DOHH2 (cell line): ENCODE data around the gene VGF.

Experiments used
- H3F3A ChIP-seq: fragments of 200-600 bp; sonication (generic), shearing (Covaris generic); 2 replicates; pipeline ENCODE4 v1.6.0; 2016; ENCODE audit warnings: antibody characterized with exemption, mild to moderate bottlenecking; ENCODE audit not compliant: control insufficient read depth, insufficient read depth
- H3K27ac ChIP-seq: fragments of 200-600 bp; sonication (generic); 2 replicates; pipeline ENCODE4 v1.5.1; 2014; ENCODE audit warnings: low read depth, mild to moderate bottlenecking, low read length, moderate library complexity
- H3K27me3 ChIP-seq: fragments of 200-600 bp; sonication (generic); 2 replicates; pipeline ENCODE4 v1.6.1; 2014; ENCODE audit warnings: mild to moderate bottlenecking, low read length, mixed read lengths; ENCODE audit not compliant: control insufficient read depth
- H3K36me3 ChIP-seq: fragments of 200-600 bp; sonication (generic); 2 replicates; pipeline ENCODE4 v1.6.1; 2014; ENCODE audit warnings: mild to moderate bottlenecking, low read length, moderate library complexity, mixed read lengths; ENCODE audit not compliant: control insufficient read depth
- H3K4me1 ChIP-seq: fragments of 200-600 bp; sonication (generic); 2 replicates; pipeline ENCODE4 v1.6.1; 2014; ENCODE audit warnings: mild to moderate bottlenecking, low read length, mixed read lengths; ENCODE audit not compliant: control insufficient read depth
- H3K4me2 ChIP-seq: fragments of 200-600 bp; sonication (generic); 2 replicates; pipeline ENCODE4 v1.6.0; 2014; ENCODE audit warnings: mild to moderate bottlenecking, low read length, moderate library complexity
- H3K4me3 ChIP-seq: fragments of 200-600 bp; sonication (generic); 2 replicates; pipeline ENCODE4 v1.5.1; 2014; ENCODE audit warnings: mild to moderate bottlenecking, low read length, mixed read lengths
- H3K79me2 ChIP-seq: fragments of 200-600 bp; sonication (generic); 2 replicates; pipeline ENCODE4 v1.6.1; 2014; ENCODE audit warnings: mild to moderate bottlenecking, low read length, mixed read lengths; ENCODE audit not compliant: control insufficient read depth
- H3K9me2 ChIP-seq: fragments of 200-600 bp; sonication (generic); replicated peaks from 2 replicates; pipeline ENCODE4 v1.6.1; 2014; ENCODE audit warnings: mild to moderate bottlenecking, low read length, mixed read lengths; ENCODE audit not compliant: control insufficient read depth
- H3K9me3 ChIP-seq: fragments of 200-600 bp; sonication (generic); 2 replicates; pipeline ENCODE4 v1.6.1; 2014; ENCODE audit warnings: antibody characterized with exemption, low read length, mixed read lengths; ENCODE audit not compliant: control insufficient read depth, insufficient read depth
- H4K20me1 ChIP-seq: fragments of 200-600 bp; sonication (generic); 2 replicates; pipeline ENCODE4 v1.6.0; 2014; ENCODE audit warnings: low read depth, mild to moderate bottlenecking, antibody characterized with exemption, low read length, moderate library complexity; ENCODE audit not compliant: control insufficient read depth, insufficient read depth
- CTCF ChIP-seq: fragments of 200-600 bp; sonication (generic); IDR thresholded peaks from one replicate; pipeline ENCODE4 v1.5.1; 2014; ENCODE audit warnings: antibody characterized with exemption, mild to moderate bottlenecking, low read depth, low read length; ENCODE audit not compliant: poor library complexity, severe bottlenecking
- EZH2phosphoT487 ChIP-seq: fragments of 200-600 bp; sonication (generic); IDR thresholded peaks from 2 replicates; pipeline ENCODE4 v1.6.1; 2017; ENCODE audit warnings: borderline replicate concordance, mild to moderate bottlenecking, antibody characterized with exemption, low read length, moderate library complexity, mixed read lengths

The VGF gene

GRCh38 chr7:101120315-101120714 is 45.1 kb downstream of the VGF start:
- no peaks in the 10 kb centered on the region for H3K36me3 ChIP-seq
- no peaks in the 10 kb centered on the region for H4K20me1 ChIP-seq
- H3K9me2 ChIP-seq = no peaks in the 10 kb centered on the region
- peaks cover 35% of the 10 kb centered on the region for H3K27me3 ChIP-seq
- no peaks in the 10 kb centered on the region for H3K9me3 ChIP-seq
- H3K4me1 ChIP-seq = no peaks in the 10 kb centered on the region
- no peaks in the 10 kb centered on the region for H3F3A ChIP-seq
- TF ChIP-seq CTCF (no peak), EZH2phosphoT487 (no peak)
- H3K79me2 ChIP-seq = no peaks in the 10 kb centered on the region
- no peak overlapping the region for H3K4me3 ChIP-seq
- no peak overlapping the region for H3K27ac ChIP-seq
- H3K4me2 ChIP-seq = no peak overlapping the region

- no peaks in the 10 kb centered on the region for H3K36me3 ChIP-seq
- no peak overlapping the region for H3K4me2 ChIP-seq
- H3K27me3 ChIP-seq = peaks cover 33% of the 10 kb centered on the region
- no peaks in the 10 kb centered on the region for H3F3A ChIP-seq
- no peak overlapping the region for H3K4me3 ChIP-seq
- H4K20me1 ChIP-seq = no peaks in the 10 kb centered on the region
- H3K9me2 ChIP-seq = no peaks in the 10 kb centered on the region
- no peak for TF ChIP-seq CTCF
- TF ChIP-seq EZH2phosphoT487 = no peak
- no peaks in the 10 kb centered on the region for H3K4me1 ChIP-seq
- H3K27ac ChIP-seq = no peak overlapping the region
- H3K79me2 ChIP-seq = no peaks in the 10 kb centered on the region
- no peaks in the 10 kb centered on the region for H3K9me3 ChIP-seq
Observed at GRCh38 chr7:101119876-101120275, 45.5 kb downstream of the VGF start.

GRCh38 chr7:101118856-101119255 is 46.5 kb downstream of the VGF start:
- Histone ChIP-seq H3K4me3 (no peak overlapping the region), H3K4me1 (no peaks in the 10 kb centered on the region), H3K79me2 (no peaks in the 10 kb centered on the region), H3K9me3 (no peaks in the 10 kb centered on the region), H3F3A (no peaks in the 10 kb centered on the region), H3K27ac (no peak overlapping the region), H3K27me3 (peaks cover 29% of the 10 kb centered on the region), H4K20me1 (no peaks in the 10 kb centered on the region), H3K9me2 (no peaks in the 10 kb centered on the region), H3K36me3 (no peaks in the 10 kb centered on the region), H3K4me2 (no peak overlapping the region)
- TF ChIP-seq EZH2phosphoT487 (no peak), CTCF (no peak)

GRCh38 chr7:101116898-101117297 is 48.5 kb downstream of the VGF start:
- Histone ChIP-seq H3K79me2 (no peaks in the 10 kb centered on the region), H4K20me1 (no peaks in the 10 kb centered on the region), H3K36me3 (no peaks in the 10 kb centered on the region), H3F3A (no peaks in the 10 kb centered on the region), H3K27me3 (peaks cover 9% of the 10 kb centered on the region), H3K27ac (no peak overlapping the region), H3K4me1 (no peaks in the 10 kb centered on the region), H3K9me3 (no peaks in the 10 kb centered on the region), H3K9me2 (no peaks in the 10 kb centered on the region), H3K4me3 (no peak overlapping the region), H3K4me2 (no peak overlapping the region)
- no peak for TF ChIP-seq EZH2phosphoT487
- TF ChIP-seq CTCF = no peak
